H9 (cell line): ENCODE measurements around the gene NDUFS6. TPM values are rescaled to one million over a fixed set of nuclear protein-coding genes. Genes with fewer than 3 reads are reported as not detected.

Experiments
- DNase-seq: peaks from one replicate; pipeline ENCODE4 v3.0.0-alpha.2; 2017
- H2AFZ ChIP-seq: one replicate; pipeline ENCODE4 v1.6.1; 2013; ENCODE audit warnings: mild to moderate bottlenecking, low read length, control low read depth, moderate library complexity
- H2AK5ac ChIP-seq: 2 replicates; pipeline ENCODE4 v1.6.1; 2013; ENCODE audit warnings: low read length, control low read depth, mixed read lengths; ENCODE audit not compliant: insufficient read length
- H2BK120ac ChIP-seq: one replicate; pipeline ENCODE4 v1.6.1; 2013; ENCODE audit warnings: low read depth, mild to moderate bottlenecking, low read length, control low read depth, inconsistent platforms; ENCODE audit not compliant: poor library complexity, severe bottlenecking
- H2BK12ac ChIP-seq: 2 replicates; pipeline ENCODE4 v1.6.1; 2013; ENCODE audit warnings: low read length, control low read depth, mixed read lengths, low read depth; ENCODE audit not compliant: insufficient read length
- H2BK15ac ChIP-seq: 2 replicates; pipeline ENCODE4 v1.6.1; 2013; ENCODE audit warnings: low read depth, low read length, control low read depth
- H2BK20ac ChIP-seq: one replicate; pipeline ENCODE4 v1.6.1; 2013; ENCODE audit warnings: low read depth, mild to moderate bottlenecking, low read length, control low read depth, inconsistent platforms; ENCODE audit not compliant: poor library complexity, severe bottlenecking
- H2BK5ac ChIP-seq: 2 replicates; pipeline ENCODE4 v1.6.1; 2013; ENCODE audit warnings: low read length, control low read depth, mixed read lengths; ENCODE audit not compliant: insufficient read length
- H3K14ac ChIP-seq: 2 replicates; pipeline ENCODE4 v1.6.1; 2013; ENCODE audit warnings: low read length, control low read depth; ENCODE audit not compliant: insufficient read depth
- H3K18ac ChIP-seq: 2 replicates; pipeline ENCODE4 v1.6.1; 2013; ENCODE audit warnings: low read depth, mild to moderate bottlenecking, mixed read lengths, low read length, control low read depth; ENCODE audit not compliant: insufficient read length
- H3K23ac ChIP-seq: 2 replicates; pipeline ENCODE4 v1.6.1; 2013; ENCODE audit warnings: low read length, control low read depth, mixed read lengths, low read depth; ENCODE audit not compliant: insufficient read length
- H3K23me2 ChIP-seq: 2 replicates; pipeline ENCODE4 v1.6.1; 2013; ENCODE audit warnings: low read depth, mild to moderate bottlenecking, mixed read lengths, low read length, control low read depth; ENCODE audit not compliant: insufficient read length, poor library complexity, severe bottlenecking
- H3K27ac ChIP-seq: 2 replicates; pipeline ENCODE4 v1.5.1; 2013; ENCODE audit warnings: low read length, control low read depth, mixed read lengths, low read depth; ENCODE audit not compliant: insufficient read length
- H3K27me3 ChIP-seq: 2 replicates; pipeline ENCODE4 v1.6.1; 2013; ENCODE audit warnings: low read length, control low read depth, inconsistent platforms; ENCODE audit not compliant: insufficient read depth
- H3K4ac ChIP-seq: 2 replicates; pipeline ENCODE4 v1.6.1; 2013; ENCODE audit warnings: low read depth, mild to moderate bottlenecking, control low read depth, inconsistent platforms, low read length, moderate library complexity
- H3K4me1 ChIP-seq: 2 replicates; pipeline ENCODE4 v1.6.1; 2013; ENCODE audit warnings: low read length, control low read depth, inconsistent platforms; ENCODE audit not compliant: insufficient read depth
- H3K4me2 ChIP-seq: 2 replicates; pipeline ENCODE4 v1.6.1; 2013; ENCODE audit warnings: low read length, control low read depth, mixed read lengths; ENCODE audit not compliant: insufficient read length, insufficient read depth
- H3K56ac ChIP-seq: 2 replicates; pipeline ENCODE4 v1.6.1; 2013; ENCODE audit warnings: low read depth, mild to moderate bottlenecking, mixed read lengths, low read length, control low read depth; ENCODE audit not compliant: insufficient read length
- H3K79me1 ChIP-seq: 2 replicates; pipeline ENCODE4 v1.6.1; 2013; ENCODE audit warnings: low read depth, mild to moderate bottlenecking, moderate library complexity, low read length, control low read depth, inconsistent platforms; ENCODE audit not compliant: insufficient read depth, poor library complexity, severe bottlenecking
- H3K79me2 ChIP-seq: 2 replicates; pipeline ENCODE4 v1.6.1; 2013; ENCODE audit warnings: low read length, control low read depth, inconsistent platforms; ENCODE audit not compliant: insufficient read depth
- H3K9ac ChIP-seq: 2 replicates; pipeline ENCODE4 v1.6.1; 2013; ENCODE audit warnings: low read length, control low read depth, mixed read lengths; ENCODE audit not compliant: insufficient read length; ENCODE audit errors: extremely low read depth
- H3K9me3 ChIP-seq: one replicate; pipeline ENCODE4 v1.6.1; 2013; ENCODE audit warnings: low read depth, low read length, inconsistent platforms; ENCODE audit not compliant: control insufficient read depth
- H3T11ph ChIP-seq: one replicate; pipeline ENCODE4 v1.6.1; 2013; ENCODE audit warnings: mild to moderate bottlenecking, low read length, control low read depth, inconsistent platforms
- H4K20me1 ChIP-seq: one replicate; pipeline ENCODE4 v1.6.1; 2013; ENCODE audit not compliant: control insufficient read depth, insufficient read length, insufficient read depth
- H4K5ac ChIP-seq: 2 replicates; pipeline ENCODE4 v1.6.1; 2013; ENCODE audit warnings: low read depth, mild to moderate bottlenecking, mixed read lengths, low read length, control low read depth; ENCODE audit not compliant: insufficient read length
- H4K8ac ChIP-seq: replicated peaks from 2 replicates; pipeline ENCODE4 v1.6.1; 2013; ENCODE audit warnings: low read length, control low read depth, mixed read lengths, low read depth; ENCODE audit not compliant: insufficient read length
- H4K91ac ChIP-seq: 2 replicates; pipeline ENCODE4 v1.6.1; 2013; ENCODE audit warnings: low read depth, mild to moderate bottlenecking, moderate library complexity, mixed read lengths, low read length, control low read depth; ENCODE audit not compliant: insufficient read length
- H3K27ac Mint-ChIP-seq, 3 experiments: 2 replicates in 2 of 3; 3 replicates in 1 of 3; pipeline ENCODE4 v1.8.0; 2020 to 2021; ENCODE audit warnings: mixed read lengths in 3 of 3, mild to moderate bottlenecking in 1 of 3, moderate library complexity in 1 of 3
- H3K27me3 Mint-ChIP-seq: 2 replicates; pipeline ENCODE4 v1.8.0; 2021; ENCODE audit warnings: low read depth, mild to moderate bottlenecking, moderate library complexity, mixed read lengths
- H3K36me3 Mint-ChIP-seq, 3 experiments: 2 replicates in 2 of 3; 3 replicates in 1 of 3; pipeline ENCODE4 v1.8.0; 2020 to 2021; ENCODE audit warnings: low read depth in 3 of 3, mixed read lengths in 3 of 3; ENCODE audit not compliant: insufficient read depth in 1 of 3
- H3K4me1 Mint-ChIP-seq, 2 experiments: 2 replicates each; pipeline ENCODE4 v1.8.0; 2020; ENCODE audit warnings: mixed read lengths in 2 of 2
- H3K4me3 Mint-ChIP-seq, 2 experiments: 2 replicates in 1 of 2; 3 replicates in 1 of 2; pipeline ENCODE4 v1.8.0; 2020 to 2021; ENCODE audit warnings: mild to moderate bottlenecking in 2 of 2, mixed read lengths in 2 of 2, moderate library complexity in 1 of 2
- H3K9me3 Mint-ChIP-seq, 2 experiments: 2 replicates in 1 of 2; 3 replicates in 1 of 2; pipeline ENCODE4 v1.8.0; 2020; ENCODE audit warnings: mild to moderate bottlenecking in 2 of 2, mixed read lengths in 2 of 2, moderate library complexity in 1 of 2
- WGBS: extraction: QIAGEN DNeasy Blood & Tissue Kit; methylation state at CpG from one replicate; pipeline ENCODE4 v1.1.7; 2013; ENCODE audit warnings: missing lambda C conversion rate, low lambda C conversion rate, mixed read lengths; ENCODE audit not compliant: insufficient read length; ENCODE audit errors: extremely low coverage; 5-methylcytosine and 5-hydroxymethylcytosine counted together
- total RNA-seq: library from RNA; stranded (reverse); gene quantifications from 2 replicates; pipeline ENCODE4 v1.2.1, GENCODE V29; 2021
- TF ChIP-seq, protein P1 (sequence below): fragments of 200-600 bp; sonication (generic); conservative IDR thresholded peaks from 3 replicates; pipeline ENCODE4 v1.8.0; 2021; ENCODE audit warnings: antibody characterized with exemption, mild to moderate bottlenecking

The NDUFS6 gene
- total RNA-seq, 1 experiment from 2014 or later = 62.5 TPM

DNA sequence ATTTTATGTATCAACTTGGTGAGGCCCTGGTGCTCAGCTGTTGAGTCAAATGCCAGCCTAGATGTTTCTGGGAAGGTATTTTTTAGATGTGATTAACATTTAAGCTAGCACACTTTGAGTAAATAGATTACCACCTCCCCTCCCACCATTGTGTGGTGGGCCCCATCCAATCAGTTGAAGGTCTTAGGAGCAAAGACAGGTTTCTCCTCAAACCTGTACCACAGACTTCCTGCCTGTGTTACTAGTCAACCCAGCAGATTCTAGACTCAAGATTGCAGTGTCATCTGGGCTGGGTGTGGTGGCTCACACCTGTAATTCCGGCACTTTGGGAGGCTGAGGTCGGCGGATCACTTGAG lies 35.3 kb upstream of the NDUFS6 start:
- H3K27ac Mint-ChIP-seq = no peak overlapping the region

More for the DNA sequence above, 35.3 kb upstream of the NDUFS6 start:
- Histone ChIP-seq H3K56ac (no peak overlapping the region), H3K79me2 (no peaks in the 10 kb centered on the region), H2BK120ac (no peak overlapping the region), H3K23ac (no peak overlapping the region), H3K9me3 (no peaks in the 10 kb centered on the region), H3K9ac (no peak overlapping the region), H2BK15ac (no peak overlapping the region), H2BK12ac (no peak overlapping the region), H3K27ac (no peak overlapping the region), H3K27me3 (no peaks in the 10 kb centered on the region; the same call in 1 of the 2 replicates), H3K4ac (no peak overlapping the region), H4K20me1 (no peaks in the 10 kb centered on the region), H4K91ac (no peak overlapping the region), H2BK20ac (no peak overlapping the region), H3K4me1 (no peaks in the 10 kb centered on the region; the same call in 1 of the 2 replicates), H3K18ac (no peak overlapping the region), H2AK5ac (no peak overlapping the region), H3K79me1 (no peaks in the 10 kb centered on the region), H4K8ac (no peak overlapping the region), H2BK5ac (no peak overlapping the region), H3K14ac (no peak overlapping the region), H4K5ac (no peak overlapping the region), H3K23me2 (no peaks in the 10 kb centered on the region), H2AFZ (no peak overlapping the region), H3K4me2 (no peak overlapping the region), H3T11ph (no peak overlapping the region)
- Mint-ChIP-seq H3K36me3 (no peaks in the 10 kb centered on the region), H3K9me3 (no peaks in the 10 kb centered on the region), H3K27me3 (peaks cover 13% of the 10 kb centered on the region), H3K4me1 (peaks cover 7 to 13% of the 10 kb centered on the region in 2 experiments; a peak in 3 of 4 replicates), H3K4me3 (no peak overlapping the region)
- DNase-seq = no peak
- TF ChIP-seq, protein P1, sequence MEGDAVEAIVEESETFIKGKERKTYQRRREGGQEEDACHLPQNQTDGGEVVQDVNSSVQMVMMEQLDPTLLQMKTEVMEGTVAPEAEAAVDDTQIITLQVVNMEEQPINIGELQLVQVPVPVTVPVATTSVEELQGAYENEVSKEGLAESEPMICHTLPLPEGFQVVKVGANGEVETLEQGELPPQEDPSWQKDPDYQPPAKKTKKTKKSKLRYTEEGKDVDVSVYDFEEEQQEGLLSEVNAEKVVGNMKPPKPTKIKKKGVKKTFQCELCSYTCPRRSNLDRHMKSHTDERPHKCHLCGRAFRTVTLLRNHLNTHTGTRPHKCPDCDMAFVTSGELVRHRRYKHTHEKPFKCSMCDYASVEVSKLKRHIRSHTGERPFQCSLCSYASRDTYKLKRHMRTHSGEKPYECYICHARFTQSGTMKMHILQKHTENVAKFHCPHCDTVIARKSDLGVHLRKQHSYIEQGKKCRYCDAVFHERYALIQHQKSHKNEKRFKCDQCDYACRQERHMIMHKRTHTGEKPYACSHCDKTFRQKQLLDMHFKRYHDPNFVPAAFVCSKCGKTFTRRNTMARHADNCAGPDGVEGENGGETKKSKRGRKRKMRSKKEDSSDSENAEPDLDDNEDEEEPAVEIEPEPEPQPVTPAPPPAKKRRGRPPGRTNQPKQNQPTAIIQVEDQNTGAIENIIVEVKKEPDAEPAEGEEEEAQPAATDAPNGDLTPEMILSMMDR = no peak
- WGBS = no CpG with 5 or more reads among the region's 3 CpGs
